ENCODE measurements around the gene COX6B2.

The COX6B2 gene

GRCh38 chr19:55383279-55384130 is 29.0 kb upstream of the COX6B2 start:
- peak in 36 of 56 donors; percentile 9 to 58 (median 33) for DNase-seq

DNA sequence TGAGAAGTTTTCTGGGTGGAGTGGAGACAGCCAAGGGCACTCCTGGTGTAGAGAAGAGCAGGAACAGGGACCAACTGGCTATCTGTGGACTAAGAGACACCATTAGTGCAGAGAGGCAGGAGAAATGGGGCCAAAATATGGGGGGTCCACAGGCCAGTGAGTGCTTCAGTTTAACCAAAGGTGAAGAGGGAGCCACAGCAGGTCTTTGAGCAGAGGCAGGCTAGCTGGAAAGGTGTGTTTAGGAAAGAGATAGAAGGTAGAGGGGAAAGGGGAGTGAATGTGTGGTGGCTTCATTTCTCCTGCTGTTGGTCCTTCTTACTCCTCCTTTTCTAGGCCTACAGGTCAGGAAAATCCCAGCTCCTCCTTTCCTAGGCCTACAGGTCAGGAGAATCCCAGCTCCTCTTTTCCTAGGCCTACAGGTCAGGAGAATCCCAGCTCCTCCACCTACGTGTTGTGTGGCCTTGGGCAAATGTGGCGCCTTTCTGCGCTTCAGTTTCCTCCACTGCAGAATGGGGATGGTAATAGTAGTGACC is 28.1 kb upstream of the COX6B2 start:
- DNase-seq: no peak

GRCh38 chr19:55382013-55382412 is 27.5 kb upstream of the COX6B2 start:
- DNase-seq: no peak

DNA sequence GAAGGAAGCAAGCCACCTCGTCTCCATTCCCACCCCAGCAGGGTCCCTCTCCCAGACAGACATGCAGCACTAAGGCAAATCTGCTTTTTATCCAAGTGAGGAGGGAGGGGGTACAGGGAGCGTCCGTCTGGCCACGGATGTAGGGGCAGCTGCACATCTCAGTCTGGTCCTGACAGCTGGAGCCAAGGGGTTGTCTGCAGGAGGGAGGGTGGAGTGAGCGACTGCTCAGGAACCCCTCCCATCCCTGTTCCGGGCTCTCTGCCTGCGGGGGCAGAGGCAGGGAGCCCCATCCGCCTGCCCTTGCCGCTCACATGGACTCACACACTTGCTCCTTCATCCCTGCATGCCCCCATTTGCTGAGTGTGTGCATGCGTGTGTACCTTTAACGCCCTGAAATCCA is 24.7 kb upstream of the COX6B2 start:
- no peak for DNase-seq

DNA sequence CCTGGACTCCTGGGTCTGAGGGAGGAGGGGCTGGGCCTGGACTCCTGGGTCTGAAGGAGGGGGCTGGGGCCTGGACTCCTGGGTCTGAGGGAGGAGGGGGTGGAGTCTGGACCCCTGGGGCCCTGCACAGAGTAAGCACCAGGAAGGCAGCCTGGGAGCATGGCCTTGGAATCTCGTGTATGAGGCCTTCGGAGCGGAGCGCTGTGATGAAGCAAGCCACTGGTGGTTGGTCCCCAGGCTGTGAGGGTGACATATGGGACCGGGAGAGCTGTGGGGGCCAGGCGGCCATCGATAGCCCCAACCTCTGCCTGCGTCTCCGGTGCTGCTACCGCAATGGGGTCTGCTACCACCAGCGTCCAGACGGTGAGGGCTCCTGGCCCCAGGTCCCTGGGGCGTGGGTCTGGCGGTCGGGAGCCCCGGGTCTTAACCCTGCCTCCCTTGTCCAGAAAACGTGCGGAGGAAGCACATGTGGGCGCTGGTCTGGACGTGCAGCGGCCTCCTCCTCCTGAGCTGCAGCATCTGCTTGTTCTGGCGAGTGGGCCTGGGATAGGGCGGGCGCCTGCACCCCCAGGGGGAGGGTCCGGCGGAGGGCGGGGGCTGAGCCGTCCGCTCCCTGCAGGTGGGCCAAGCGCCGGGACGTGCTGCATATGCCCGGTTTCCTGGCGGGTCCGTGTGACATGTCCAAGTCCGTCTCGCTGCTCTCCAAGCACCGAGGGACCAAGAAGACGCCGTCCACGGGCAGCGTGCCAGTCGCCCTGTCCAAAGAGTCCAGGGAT is 23.0 kb upstream of the COX6B2 start:
- DNase-seq: no peak

- no peak for DNase-seq
Measured at GRCh38 chr19:55376241-55376933, 21.9 kb upstream of the COX6B2 start, which contains the start of gene TMEM190. TMEM190 (plus strand) TSS chr19:55376826; CDS start chr19:55376854, 28 bp downstream.

GRCh38 chr19:55373993-55374757 is 19.7 kb upstream of the COX6B2 start:
- DNase-seq: no peak

DNA sequence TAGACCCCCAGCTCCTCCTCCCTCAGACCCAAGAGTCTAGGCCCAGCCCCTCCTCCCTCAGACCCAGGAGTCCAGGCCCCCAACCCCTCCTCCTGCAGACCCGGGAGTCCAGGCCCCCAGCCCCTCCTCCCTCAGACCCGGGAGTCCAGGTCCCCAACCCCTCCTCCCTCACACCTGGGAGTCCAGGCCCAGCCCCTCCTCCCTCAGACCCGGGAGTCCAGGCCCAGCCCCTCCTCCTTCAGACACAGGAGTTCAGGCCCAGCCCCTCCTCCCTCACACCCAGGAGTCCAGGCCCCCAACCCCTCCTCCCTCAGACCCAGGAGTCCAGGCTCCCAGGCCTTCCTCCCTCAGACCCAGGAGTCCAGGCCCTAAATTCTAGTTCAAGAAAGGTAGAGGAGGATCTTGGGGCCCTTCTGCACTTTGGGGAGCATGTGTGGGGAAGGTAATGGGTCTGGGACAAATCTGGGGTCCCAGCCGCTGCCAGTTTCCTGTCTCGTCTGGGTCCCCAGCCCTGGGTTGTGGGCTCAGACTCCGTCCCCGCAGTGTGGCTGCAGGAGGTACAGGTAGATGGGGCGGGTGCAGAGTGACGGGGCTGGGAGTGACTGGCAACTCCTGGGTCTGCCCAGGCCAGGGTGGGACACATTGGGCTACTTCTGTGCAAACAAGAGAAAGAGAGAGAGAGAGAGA is 18.9 kb upstream of the COX6B2 start:
- no peak for DNase-seq

- DNase-seq: no peak
Measured at GRCh38 chr19:55372316-55373081, 18.0 kb upstream of the COX6B2 start.

GRCh38 chr19:55370305-55370988 is 15.9 kb upstream of the COX6B2 start, which contains the start of gene IL11:
IL11 (minus strand) TSS chr19:55370463; CDS start chr19:55370310, 153 bp downstream.
- DNase-seq: no peak

DNA sequence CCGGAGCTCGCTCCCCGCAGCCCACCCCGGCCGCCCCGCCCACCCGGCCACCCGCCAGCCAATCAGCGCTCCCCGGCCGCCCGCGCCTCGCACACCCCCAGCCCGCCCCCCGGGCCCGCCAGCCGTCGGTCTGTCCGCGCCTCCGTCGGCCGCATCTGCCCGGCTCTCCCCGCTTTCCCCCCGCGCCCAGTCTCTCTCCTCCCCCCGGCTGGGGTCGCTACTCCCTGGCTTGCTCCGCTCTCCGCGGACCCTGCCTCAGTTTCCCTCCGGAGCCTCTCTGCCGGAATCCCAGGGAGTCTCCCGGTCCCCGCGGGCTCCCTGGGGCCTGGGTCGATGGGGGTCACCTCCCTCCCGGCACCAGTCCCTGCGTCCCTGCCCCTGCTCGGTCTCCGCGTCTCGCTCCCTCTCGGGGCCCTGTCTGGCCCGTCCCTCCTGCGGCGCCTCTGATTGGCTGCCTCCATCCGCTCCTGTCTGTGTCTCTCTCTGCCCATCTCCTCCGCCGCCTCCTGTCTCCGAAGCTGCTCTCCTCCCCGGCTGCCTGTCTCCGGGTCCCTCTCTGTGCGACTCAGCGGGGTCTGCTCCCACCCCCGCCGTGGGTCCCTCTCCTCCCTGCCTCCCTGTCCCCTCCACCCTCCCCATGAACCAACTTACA is 15.3 kb upstream of the COX6B2 start:
- no peak for DNase-seq

DNA sequence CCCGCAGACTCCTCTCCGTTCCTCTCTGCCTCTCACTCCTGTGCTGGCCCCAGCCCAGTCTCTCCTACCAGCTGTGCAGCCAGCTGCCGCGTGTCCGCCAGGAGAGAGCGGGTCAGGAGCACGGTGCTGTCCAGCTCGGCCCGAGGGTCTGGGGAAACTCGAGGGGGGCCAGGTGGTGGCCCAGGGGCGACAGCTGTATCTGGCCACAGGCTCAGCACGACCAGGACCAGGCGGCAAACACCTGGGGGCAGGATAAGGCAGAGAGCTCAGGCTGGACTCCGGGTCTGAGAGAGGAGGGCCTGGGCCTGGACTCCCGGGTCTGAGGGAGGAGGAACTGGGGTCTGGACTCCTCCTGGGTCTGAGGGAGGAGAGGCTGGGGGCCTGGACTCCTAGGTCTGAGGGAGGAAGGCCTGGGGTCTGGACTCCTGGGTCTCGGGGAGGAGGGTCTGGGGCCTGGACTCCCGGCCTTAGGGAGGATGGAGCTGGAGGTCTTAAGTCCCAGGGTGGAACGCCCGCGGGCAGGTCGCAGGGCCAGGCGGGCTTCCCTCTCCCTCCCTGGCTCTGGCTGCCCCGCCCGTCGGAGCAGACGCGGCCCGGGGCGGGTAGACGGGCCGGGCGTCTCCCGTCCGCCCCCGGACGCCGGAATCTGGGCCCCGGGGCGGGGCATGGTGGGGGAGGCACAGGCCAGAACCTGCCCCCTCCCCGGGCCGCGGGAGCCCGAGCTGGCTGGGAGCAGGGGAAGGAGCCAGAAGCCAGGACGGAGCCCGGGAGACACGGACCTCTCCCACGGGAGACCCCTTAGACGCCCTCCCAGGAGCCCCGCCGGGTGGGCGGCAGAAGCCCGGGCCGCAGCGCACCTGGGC is 14.4 kb upstream of the COX6B2 start:
- peak in 1 of 56 donors; percentile 7 for DNase-seq

DNA sequence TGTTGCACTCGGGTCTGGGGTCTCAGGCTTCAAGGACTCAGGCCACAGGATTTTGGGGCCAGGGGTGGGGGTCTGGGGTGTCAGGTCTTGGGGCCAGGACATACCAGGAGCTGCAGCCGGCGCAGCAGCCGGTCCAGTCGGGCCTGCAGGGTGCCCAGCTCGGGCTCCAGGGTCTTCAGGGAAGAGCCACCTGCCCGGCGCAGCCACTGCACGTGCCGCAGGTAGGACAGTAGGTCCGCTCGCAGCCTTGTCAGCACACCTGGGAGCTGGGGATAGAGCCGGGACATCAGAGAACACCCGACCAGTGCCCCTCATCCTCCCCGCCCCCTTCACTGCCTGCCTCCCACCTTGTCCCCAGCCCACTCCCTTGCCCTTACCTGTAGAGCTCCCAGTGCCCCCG is 13.6 kb upstream of the COX6B2 start:
- DNase-seq: no peak

- no peak for DNase-seq
Measured at GRCh38 chr19:55366790-55367189, 12.3 kb upstream of the COX6B2 start.

- DNase-seq: peak in 6 of 56 donors; percentile 2 to 26 (median 10)
Measured at GRCh38 chr19:55365964-55366363, 11.4 kb upstream of the COX6B2 start.

- no peak for DNase-seq
Measured at GRCh38 chr19:55365245-55365644, 10.7 kb upstream of the COX6B2 start.
